GM18519 (cell line): ENCODE measurements around the gene TPK1.
"Not testable (repeated sequence)": the region's sequence is repeated elsewhere in the genome, so short reads cannot be mapped to it uniquely, and the experiment has no call there.

Source experiments
- ATAC-seq: cut with Tn5 transposase; IDR thresholded peaks from one replicate; pipeline ENCODE4 v1.9.1; 2021; ENCODE audit warnings: mild to moderate bottlenecking, moderate library complexity; ENCODE audit not compliant: unreplicated experiment, low FRiP score

The TPK1 gene

GRCh38 chr7:144780071-144780608 is 55.7 kb downstream of the TPK1 start:
- no peak for ATAC-seq

GRCh38 chr7:144777889-144778288 is 58.0 kb downstream of the TPK1 start:
- not testable (repeated sequence) for ATAC-seq

GRCh38 chr7:144777005-144777839 is 58.6 kb downstream of the TPK1 start:
- ATAC-seq, result no peak

GRCh38 chr7:144776447-144776846 is 59.4 kb downstream of the TPK1 start:
- no peak for ATAC-seq

- ATAC-seq, result no peak
These were observed 60.1 kb downstream of the TPK1 start for GRCh38 chr7:144775749-144776148.

GRCh38 chr7:144771927-144772326 is 63.9 kb downstream of the TPK1 start:
- no peak for ATAC-seq

GRCh38 chr7:144771174-144771573 is 64.7 kb downstream of the TPK1 start:
- no peak for ATAC-seq

GRCh38 chr7:144769352-144769751 is 66.5 kb downstream of the TPK1 start:
- no peak for ATAC-seq

GRCh38 chr7:144768633-144769032 is 67.2 kb downstream of the TPK1 start:
- no peak for ATAC-seq

GRCh38 chr7:144763291-144763690 is 72.6 kb downstream of the TPK1 start:
- ATAC-seq, result no peak

GRCh38 chr7:144762853-144763252 is 73.0 kb downstream of the TPK1 start:
- ATAC-seq, result no peak

GRCh38 chr7:144761493-144761892 is 74.4 kb downstream of the TPK1 start:
- no peak for ATAC-seq

- no peak for ATAC-seq
These were observed 76.2 kb downstream of the TPK1 start for GRCh38 chr7:144759653-144760052.

- no peak for ATAC-seq
These were observed 87.9 kb downstream of the TPK1 start for GRCh38 chr7:144747936-144748335.

GRCh38 chr7:144738708-144739314 is 97.0 kb downstream of the TPK1 start:
- ATAC-seq, result peak; percentile 89

- no peak for ATAC-seq
These were observed 97.7 kb downstream of the TPK1 start for GRCh38 chr7:144738146-144738545.

- ATAC-seq, result no peak
These were observed 98.9 kb downstream of the TPK1 start for GRCh38 chr7:144736880-144737493.

GRCh38 chr7:144735505-144736276 is 100.2 kb downstream of the TPK1 start:
- no peak for ATAC-seq

- ATAC-seq, result no peak
These were observed 104.0 kb downstream of the TPK1 start for GRCh38 chr7:144731661-144732351.

GRCh38 chr7:144730224-144730623 is 105.6 kb downstream of the TPK1 start:
- no peak for ATAC-seq
